ENCODE results near the gene UPK3BL2.
"Not testable (repeated sequence)": the region's sequence is repeated elsewhere in the genome, so short reads cannot be mapped to it uniquely, and the experiment has no call there.

DNA sequence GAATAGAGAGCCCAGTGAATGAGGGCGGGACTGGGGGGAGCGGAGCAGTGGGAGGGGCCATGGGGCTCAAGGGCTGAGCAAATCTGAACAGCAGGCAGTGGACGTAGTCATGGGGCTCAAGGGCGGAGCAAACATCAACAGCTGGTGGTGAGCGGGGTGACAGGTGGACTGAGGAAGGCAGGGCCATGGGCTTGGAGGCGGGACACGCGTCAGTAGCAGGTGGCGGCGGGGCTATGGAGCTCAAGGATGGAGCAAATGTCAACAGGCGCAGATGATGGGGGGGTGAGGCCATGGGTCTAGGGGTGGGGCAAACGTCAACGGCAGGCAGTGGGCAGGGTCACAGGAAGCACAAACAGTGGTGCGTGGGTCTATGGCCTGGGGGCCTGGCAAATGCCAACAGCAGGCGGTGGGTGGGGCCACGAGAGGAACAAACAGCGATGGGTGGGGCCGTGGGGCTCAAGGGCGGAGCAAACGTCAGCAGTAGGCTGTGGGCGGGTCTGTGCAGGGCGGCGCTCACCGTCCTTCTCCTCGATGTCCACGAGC, 49.1 kb upstream of the UPK3BL2 start:
- TF ChIP-seq, protein P1, sequence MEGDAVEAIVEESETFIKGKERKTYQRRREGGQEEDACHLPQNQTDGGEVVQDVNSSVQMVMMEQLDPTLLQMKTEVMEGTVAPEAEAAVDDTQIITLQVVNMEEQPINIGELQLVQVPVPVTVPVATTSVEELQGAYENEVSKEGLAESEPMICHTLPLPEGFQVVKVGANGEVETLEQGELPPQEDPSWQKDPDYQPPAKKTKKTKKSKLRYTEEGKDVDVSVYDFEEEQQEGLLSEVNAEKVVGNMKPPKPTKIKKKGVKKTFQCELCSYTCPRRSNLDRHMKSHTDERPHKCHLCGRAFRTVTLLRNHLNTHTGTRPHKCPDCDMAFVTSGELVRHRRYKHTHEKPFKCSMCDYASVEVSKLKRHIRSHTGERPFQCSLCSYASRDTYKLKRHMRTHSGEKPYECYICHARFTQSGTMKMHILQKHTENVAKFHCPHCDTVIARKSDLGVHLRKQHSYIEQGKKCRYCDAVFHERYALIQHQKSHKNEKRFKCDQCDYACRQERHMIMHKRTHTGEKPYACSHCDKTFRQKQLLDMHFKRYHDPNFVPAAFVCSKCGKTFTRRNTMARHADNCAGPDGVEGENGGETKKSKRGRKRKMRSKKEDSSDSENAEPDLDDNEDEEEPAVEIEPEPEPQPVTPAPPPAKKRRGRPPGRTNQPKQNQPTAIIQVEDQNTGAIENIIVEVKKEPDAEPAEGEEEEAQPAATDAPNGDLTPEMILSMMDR (conservative IDR thresholded peaks at IDR 0.05; ENCODE audit: low read length): not testable (repeated sequence)
- not testable (repeated sequence) for TF ChIP-seq EZH2phosphoT487 (IDR thresholded peaks at IDR 0.05; ENCODE audit: borderline replicate concordance, low read depth, low read length)

Measured in OCI-LY7 (cell line).